Islet of Langerhans (tissue), 1 donor: Measurements from ENCODE around the gene SMIM36.
"Not testable (repeated sequence)": the region's sequence is repeated elsewhere in the genome, so short reads cannot be mapped to it uniquely, and the experiment has no call there.

Source experiments
- FAIRE-seq: peaks from one replicate; lab custom pipeline; 2011; peaks lifted over from hg19 to GRCh38; lab: Jason Lieb, UNC

The SMIM36 gene

GRCh38 chr17:55501626-55502025 is 9.6 kb downstream of the SMIM36 start:
- not testable (repeated sequence) for FAIRE-seq

- no peak for FAIRE-seq
These were observed 11.1 kb downstream of the SMIM36 start for GRCh38 chr17:55500103-55500502.

GRCh38 chr17:55496094-55496881 is 15.0 kb downstream of the SMIM36 start:
- no peak for FAIRE-seq

DNA sequence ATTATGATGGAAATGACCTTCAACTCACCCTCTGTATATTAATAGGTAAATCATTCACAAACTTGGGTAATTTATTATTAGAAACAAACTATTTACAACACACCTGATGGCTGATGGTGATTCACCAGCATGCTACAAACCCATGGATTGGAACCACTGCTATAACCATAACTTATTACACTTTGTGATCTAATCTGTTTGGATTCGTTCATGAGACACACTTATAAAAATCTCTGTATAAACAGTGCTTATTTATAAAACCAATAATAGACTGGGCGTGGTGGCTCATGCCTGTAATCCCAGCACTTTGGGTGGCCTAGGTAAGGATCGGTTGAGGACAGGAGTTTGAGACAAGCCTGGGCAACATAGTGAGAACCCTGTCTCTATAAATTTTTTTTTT is 16.0 kb downstream of the SMIM36 start:
- FAIRE-seq: no peak

DNA sequence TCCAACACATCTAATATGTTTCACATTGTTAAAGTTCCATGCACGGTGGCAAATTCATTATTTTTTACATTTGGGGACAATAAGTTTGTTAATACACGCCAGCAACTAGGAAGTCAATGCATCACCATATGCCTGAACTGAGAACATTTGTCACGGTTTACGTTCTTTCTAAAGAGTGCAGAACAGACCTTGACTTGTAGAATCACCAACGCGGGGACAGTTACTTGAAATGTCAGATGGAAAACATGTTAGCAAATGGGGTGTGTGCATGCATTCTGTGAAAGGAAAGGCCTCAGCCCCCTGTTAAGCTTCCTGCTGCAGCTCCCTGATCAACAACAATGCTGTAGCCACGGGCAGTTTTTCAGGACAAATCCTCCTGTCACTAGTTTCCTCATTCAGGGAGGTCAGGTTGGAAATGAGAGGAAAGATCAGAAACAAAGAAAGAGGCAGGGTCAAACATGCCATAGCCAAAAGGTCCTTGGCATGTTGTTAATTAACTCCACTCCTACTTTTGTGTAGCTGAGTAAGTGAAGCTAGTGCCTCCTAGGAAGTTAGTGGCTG is 18.4 kb downstream of the SMIM36 start:
- FAIRE-seq: no peak

GRCh38 chr17:55490376-55490775 is 20.9 kb downstream of the SMIM36 start:
- no peak for FAIRE-seq

- no peak for FAIRE-seq
These were observed 23.4 kb downstream of the SMIM36 start for GRCh38 chr17:55487695-55488432.

GRCh38 chr17:55484575-55484974 is 26.7 kb downstream of the SMIM36 start:
- no peak for FAIRE-seq

GRCh38 chr17:55482591-55483389 is 28.5 kb downstream of the SMIM36 start:
- no peak for FAIRE-seq

DNA sequence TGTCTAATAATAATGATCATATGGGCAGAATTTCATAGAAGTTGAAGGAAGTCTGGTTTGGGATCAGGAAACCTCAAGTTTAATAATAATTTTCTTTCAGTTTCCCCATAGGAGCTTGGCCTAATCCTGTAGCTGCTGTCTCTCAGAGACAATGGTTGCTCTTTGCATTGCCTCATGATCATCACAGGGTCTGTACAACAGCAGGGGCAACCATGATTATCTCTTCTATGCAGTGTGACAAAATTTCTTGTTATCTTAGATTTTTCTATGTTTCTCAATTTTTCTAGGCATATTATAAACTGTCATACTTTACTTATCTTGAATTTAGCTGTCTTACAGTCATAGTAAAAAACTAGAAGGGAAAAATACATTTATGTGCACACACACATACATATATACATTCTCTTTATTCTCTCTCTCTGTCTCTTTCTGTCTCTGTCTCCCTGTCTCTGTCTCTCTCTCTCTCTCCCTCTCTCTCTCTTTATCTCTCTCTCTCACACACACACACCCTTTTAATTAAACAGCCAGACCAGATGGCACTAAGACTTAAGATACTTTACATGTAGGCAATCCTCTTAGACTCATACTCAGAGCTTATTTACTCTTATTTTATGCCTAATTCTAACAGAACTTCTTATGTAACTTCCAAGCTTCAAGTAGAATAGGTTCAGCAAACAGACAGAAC is 30.5 kb downstream of the SMIM36 start:
- FAIRE-seq: no peak

- no peak for FAIRE-seq
These were observed 31.3 kb downstream of the SMIM36 start for GRCh38 chr17:55479903-55480302.

- no peak for FAIRE-seq
These were observed 32.3 kb downstream of the SMIM36 start for GRCh38 chr17:55478971-55479370.

DNA sequence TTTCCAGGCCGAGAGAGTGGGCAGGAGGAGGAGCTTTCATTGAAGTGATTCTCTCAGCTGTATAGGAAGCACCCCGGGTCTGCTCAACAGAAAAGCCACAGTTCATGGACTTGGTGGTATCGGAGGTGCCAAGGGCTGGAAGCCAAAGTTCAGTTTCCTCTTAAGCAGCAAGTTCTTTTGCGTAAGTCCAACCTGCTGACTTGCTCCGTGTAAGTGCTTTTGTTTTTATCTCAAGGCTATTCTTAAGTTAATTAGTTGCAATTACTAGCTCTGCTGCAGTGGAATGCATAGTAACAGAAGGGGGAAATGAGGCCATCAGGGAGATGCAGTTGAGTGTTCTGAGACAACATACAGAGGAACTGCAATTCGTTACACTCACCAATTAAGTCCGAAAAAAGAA is 44.6 kb downstream of the SMIM36 start:
- no peak for FAIRE-seq

DNA sequence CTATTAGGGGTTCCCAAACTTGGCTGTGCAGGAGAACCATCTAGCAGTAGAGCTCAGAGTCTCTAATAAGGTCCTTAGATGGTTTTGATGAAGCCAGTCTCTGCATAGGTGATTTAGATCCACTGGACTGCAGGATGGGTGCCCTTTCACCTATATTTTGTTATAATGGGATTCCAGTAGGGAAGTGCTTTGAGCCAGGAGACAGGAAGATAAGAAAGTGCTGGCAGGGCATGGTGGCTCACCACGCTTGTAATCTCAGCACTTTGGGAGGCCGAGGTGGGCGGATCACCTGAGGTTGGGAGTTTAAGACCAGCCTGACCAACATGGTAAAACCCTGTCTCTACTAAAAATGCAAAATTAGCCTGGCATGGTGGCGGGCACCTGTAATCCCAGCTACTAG is 45.5 kb downstream of the SMIM36 start:
- not testable (repeated sequence) for FAIRE-seq

GRCh38 chr17:55463600-55463999 is 47.7 kb downstream of the SMIM36 start:
- FAIRE-seq: no peak

DNA sequence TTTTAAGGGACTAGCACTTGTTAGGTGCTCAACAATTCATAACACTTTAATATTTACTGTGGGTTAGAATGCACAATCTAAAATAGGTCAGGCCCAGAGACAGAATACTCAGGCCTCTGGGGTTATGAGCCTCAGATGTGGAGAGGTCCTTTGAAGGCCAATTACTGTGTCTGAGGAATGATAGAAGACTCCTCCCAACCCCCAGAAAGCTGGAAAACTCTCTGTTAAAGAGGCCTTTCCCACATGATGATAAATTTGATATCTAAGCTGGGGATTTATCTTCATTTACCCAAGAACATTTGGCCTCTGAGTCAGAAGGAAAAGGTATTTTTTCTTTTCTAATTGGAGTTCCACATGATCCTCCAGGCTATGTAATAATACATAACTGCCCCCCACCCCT is 48.5 kb downstream of the SMIM36 start:
- FAIRE-seq: no peak

DNA sequence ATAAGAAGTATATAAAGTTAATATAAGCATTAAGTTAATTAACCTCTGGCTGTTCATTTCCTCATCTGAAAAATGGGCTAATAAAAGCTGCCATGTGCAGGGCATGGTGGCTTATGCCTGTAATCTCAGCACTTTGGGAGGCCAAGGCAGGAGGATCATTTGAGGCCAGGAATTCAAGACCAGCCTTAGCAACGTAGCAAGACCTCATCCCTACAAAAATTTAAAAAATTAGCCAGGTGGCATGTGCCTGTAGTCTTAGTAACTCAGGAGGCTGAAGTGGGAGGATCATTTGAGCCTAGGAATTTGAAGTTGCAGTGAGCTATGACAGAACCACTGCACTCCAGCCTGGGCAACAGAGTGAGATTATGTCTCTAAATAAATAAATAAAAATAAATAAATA is 49.0 kb downstream of the SMIM36 start:
- FAIRE-seq: no peak

- FAIRE-seq: no peak
These were observed 52.3 kb downstream of the SMIM36 start for GRCh38 chr17:55458978-55459377.

DNA sequence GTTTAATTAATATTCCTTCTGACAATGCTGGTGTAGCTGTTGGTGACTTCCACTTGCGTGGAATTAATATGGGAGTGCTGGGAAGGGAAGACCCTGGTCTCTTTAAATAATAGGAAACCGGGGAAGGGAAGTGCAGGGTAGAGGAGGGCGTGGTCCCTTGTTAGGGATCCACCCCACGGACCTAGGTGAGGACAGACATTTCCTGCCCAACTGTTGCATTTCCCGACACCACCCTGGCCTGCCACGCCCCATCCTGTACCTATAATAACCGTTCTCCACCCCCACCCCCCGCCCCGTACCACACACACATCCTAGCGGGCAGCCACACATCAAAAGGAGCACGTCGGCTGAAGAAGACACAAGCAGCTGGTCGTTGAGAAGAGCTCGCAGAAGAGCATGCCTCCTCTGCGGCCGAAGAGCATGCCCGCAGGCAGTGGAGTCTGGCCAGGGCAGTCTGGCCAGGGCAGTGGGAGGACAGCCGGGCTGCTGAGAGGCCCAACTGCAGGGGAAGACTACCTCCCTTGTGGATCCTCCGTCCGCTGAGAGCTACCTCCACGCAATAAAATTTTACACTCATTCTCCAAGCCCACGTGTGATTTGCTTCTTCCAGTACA is 52.9 kb downstream of the SMIM36 start:
- no peak for FAIRE-seq

DNA sequence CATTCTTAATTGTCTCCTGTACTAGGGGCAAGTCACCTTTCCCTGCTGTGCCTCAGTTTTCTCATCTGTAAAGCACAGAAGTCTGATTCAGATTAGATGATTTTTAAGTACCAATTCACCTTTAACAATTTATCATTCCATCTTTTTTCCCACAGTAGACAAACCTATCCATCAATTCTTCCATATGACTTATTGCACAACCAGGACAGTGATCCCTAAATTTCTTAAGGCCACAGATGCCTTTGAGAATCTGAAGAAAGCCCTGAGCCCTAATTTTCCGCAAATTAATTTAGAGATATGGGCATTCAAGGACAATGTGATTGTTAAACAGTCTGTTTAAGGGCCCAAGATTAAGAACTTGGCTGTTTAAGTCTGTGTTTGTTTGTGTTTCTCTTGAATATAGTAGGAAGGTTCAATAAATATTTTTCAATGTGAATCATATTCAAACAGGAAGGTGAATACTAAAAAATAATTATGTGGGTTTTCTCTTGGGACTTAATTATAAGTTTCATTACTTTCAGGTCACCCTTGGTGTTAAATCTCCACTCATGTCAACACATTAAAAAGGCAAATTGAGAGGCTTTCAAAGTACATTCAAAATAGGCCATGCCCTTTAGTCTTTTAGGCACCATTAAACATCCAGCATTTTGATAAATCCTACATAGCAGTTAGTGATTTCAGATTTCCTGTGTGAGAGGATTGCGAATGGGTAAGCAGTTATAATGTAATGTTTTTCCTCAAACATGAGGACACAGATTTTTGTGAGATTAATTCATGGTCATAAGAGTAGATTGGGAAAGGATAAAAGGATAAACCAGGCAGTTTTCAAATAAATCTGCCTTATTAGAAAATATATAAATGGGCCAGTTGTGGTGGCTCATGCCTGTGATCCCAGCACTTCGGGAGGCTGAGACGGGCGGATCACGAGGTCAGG is 54.7 kb downstream of the SMIM36 start:
- FAIRE-seq: no peak
